ENCODE data around the gene ARMC2.

DNA sequence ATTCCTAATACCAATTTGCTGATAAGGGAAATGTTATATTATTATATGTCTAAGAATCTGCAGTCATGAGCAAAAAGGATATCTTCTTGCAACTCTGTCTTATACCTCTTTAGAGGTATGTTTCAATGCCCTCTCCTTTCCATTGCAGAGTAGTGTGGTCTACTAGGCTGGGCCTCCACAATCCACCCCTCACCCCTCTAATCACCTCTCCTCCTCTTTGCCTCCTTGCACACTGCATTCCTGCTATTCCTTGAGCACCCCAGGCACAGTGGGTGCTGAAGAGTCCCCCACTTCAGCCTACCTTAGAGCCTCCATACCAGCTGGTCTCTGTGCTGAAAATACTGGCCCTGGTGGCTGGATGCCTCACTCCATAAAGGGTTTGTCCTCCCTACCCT is 26.9 kb downstream of the ARMC2 start:
- TF ChIP-seq, protein P1, sequence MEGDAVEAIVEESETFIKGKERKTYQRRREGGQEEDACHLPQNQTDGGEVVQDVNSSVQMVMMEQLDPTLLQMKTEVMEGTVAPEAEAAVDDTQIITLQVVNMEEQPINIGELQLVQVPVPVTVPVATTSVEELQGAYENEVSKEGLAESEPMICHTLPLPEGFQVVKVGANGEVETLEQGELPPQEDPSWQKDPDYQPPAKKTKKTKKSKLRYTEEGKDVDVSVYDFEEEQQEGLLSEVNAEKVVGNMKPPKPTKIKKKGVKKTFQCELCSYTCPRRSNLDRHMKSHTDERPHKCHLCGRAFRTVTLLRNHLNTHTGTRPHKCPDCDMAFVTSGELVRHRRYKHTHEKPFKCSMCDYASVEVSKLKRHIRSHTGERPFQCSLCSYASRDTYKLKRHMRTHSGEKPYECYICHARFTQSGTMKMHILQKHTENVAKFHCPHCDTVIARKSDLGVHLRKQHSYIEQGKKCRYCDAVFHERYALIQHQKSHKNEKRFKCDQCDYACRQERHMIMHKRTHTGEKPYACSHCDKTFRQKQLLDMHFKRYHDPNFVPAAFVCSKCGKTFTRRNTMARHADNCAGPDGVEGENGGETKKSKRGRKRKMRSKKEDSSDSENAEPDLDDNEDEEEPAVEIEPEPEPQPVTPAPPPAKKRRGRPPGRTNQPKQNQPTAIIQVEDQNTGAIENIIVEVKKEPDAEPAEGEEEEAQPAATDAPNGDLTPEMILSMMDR (IDR thresholded peaks at IDR 0.05 in 8 of 11, conservative IDR thresholded peaks at IDR 0.05 in 3 of 11): no peak
- TF ChIP-seq POLR2A (IDR thresholded peaks at IDR 0.05) (no peak), POLR2AphosphoS5 (IDR thresholded peaks at IDR 0.05) (no peak)
